AG09309 (cell line): Measurements from ENCODE around the gene DDX42.
A peak's percentile ranks its signal among the peaks of the same experiment; 100 is the strongest.

Experiments used
- DNase-seq: peaks from one replicate; pipeline ENCODE4 v3.0.0-alpha.2; 2010; ENCODE audit warnings: low read depth
- H3K4me3 ChIP-seq: 2 replicates; pipeline ENCODE4 v1.5.1; 2011; ENCODE audit warnings: mild to moderate bottlenecking, low read depth, low read length, moderate library complexity; ENCODE audit not compliant: control insufficient read depth
- CTCF ChIP-seq: IDR thresholded peaks from 2 replicates; pipeline ENCODE4 v1.5.1; 2011; ENCODE audit warnings: mild to moderate bottlenecking, low read depth, low read length, inconsistent platforms; ENCODE audit not compliant: insufficient read depth, control insufficient read depth; ENCODE audit errors: missing control alignments

Gene DDX42

GRCh38 chr17:63774141-63774968 is at the start of gene DDX42:
TSS of gene DDX42 (plus strand) at chr17:63774170. CDS start at chr17:63787050, 12,880 bp downstream.
- H3K4me3 ChIP-seq, result peak within 1 kb of the TSS; percentile 66
- DNase-seq, result no peak
- TF ChIP-seq CTCF, result no peak

- TF ChIP-seq CTCF, result no peak
- no peak overlapping the region for H3K4me3 ChIP-seq
- DNase-seq, result no peak
Observed at GRCh38 chr17:63735691-63736090, 38.3 kb upstream of the DDX42 start.

GRCh38 chr17:63740464-63741142 is 33.4 kb upstream of the DDX42 start:
- peak overlapping the region; percentile 94 for H3K4me3 ChIP-seq
- DNase-seq, result no peak
- no peak for TF ChIP-seq CTCF

GRCh38 chr17:63741143-63741407 is 32.9 kb upstream of the DDX42 start:
- TF ChIP-seq CTCF, result no peak
- no peak for DNase-seq

GRCh38 chr17:63741408-63742173 is 32.4 kb upstream of the DDX42 start, which contains the start of gene STRADA:
TSS of gene STRADA (minus strand) at chr17:63741799. CDS start at chr17:63728369, 13,430 bp downstream.
- peak; percentile 75 for DNase-seq
- peak within 1 kb of the TSS; percentile 94 for H3K4me3 ChIP-seq
- TF ChIP-seq CTCF, result no peak

More at GRCh38 chr17:63741143-63741407, 32.9 kb upstream of the DDX42 start:
- peak overlapping the region; percentile 94 for H3K4me3 ChIP-seq

GRCh38 chr17:63751806-63752205 is 22.2 kb upstream of the DDX42 start:
- no peak for TF ChIP-seq CTCF
- no peak overlapping the region for H3K4me3 ChIP-seq
- DNase-seq, result no peak
